GM19023 (cell line): ENCODE measurements around the gene NBPF6.
"Not testable (repeated sequence)": the region's sequence is repeated elsewhere in the genome, so short reads cannot be mapped to it uniquely, and the experiment has no call there.

ENCODE experiments used
- ATAC-seq: cut with Tn5 transposase; IDR thresholded peaks from one replicate; pipeline ENCODE4 v1.9.1; 2021; ENCODE audit warnings: mild to moderate bottlenecking, moderate library complexity; ENCODE audit not compliant: unreplicated experiment

Gene NBPF6, protein sequence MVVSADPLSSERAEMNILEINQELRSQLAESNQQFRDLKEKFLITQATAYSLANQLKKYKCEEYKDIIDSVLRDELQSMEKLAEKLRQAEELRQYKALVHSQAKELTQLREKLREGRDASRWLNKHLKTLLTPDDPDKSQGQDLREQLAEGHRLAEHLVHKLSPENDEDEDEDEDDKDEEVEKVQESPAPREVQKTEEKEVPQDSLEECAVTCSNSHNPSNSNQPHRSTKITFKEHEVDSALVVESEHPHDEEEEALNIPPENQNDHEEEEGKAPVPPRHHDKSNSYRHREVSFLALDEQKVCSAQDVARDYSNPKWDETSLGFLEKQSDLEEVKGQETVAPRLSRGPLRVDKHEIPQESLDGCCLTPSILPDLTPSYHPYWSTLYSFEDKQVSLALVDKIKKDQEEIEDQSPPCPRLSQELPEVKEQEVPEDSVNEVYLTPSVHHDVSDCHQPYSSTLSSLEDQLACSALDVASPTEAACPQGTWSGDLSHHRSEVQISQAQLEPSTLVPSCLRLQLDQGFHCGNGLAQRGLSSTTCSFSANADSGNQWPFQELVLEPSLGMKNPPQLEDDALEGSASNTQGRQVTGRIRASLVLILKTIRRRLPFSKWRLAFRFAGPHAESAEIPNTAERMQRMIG

DNA sequence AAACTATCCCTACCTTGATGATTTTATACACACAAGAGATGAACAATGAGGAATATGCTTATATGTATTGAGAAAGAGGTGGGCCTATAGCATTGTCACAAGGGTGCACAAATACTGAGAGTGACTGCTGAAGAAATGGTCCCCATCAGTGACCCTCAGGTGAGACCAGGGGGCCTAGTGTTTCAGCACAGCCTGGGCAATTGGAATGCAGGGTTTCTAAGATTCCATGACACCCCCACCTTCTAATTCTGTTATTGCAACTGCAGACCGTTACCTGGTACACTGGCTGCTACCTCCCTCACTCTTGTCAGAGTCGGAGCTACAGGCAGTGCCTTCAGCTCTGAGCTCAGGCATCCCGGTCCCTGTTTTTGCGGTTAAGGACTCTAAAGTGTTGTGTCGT lies at the start of gene NBPF6:
NBPF6 (plus strand) TSS at position 301 of the 400 bp plus-strand sequence. CDS start 259 bp downstream, outside the sequence.
- ATAC-seq = not testable (repeated sequence)

DNA sequence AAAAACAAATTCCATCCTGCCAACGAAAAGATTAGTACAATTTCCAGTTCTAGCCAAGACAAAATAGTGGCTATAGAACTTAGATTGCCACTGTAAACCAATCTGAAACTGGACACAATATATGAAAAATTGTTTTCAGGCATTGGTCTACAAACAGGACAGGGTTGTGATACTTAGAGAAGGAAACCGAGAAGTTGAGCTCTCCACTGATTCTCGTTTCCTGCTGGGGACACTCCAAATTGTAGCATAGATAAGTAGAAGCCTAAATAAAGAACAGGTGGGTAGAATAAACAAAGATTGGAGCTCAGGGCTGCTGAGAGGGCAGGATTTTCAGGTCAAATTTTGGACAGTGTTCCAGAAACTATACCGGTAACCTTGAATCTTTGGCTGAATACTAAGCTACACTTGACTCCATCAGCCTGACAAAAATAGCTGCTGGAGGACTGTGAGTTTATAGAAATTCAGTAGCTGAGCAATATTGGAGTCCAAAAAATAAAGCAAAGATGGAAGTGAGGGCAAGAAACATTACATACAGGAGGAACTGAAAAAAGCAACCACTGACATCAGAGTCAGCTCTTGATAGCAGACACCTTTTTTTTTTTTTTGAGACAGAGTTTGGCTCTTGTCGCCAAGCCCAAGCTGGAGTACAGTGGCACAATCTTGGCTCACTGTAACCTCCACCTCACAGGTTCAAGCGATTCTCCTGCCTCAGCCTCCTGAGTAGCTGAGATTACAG lies 38.9 kb upstream of the NBPF6 start:
- ATAC-seq = not testable (repeated sequence)

DNA sequence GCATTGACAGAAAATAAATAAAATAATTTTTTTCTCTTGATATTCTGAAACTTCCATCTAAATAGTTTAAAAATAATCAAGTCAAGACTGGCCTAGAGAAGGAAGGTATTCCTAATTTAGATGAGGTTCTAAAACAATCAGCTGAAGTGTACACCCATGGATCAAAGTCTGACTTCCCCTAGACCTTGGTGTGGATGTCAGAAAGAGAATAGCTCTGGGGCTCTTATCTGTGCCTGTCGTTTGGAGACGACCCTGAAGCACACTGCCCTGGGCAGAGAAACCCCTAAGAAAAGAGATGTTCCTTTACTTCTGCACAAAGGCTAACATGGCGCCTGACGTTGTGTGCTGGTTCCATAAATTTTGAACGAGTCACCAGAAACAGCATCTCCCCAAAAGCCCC lies 30.0 kb upstream of the NBPF6 start:
- not testable (repeated sequence) for ATAC-seq

DNA sequence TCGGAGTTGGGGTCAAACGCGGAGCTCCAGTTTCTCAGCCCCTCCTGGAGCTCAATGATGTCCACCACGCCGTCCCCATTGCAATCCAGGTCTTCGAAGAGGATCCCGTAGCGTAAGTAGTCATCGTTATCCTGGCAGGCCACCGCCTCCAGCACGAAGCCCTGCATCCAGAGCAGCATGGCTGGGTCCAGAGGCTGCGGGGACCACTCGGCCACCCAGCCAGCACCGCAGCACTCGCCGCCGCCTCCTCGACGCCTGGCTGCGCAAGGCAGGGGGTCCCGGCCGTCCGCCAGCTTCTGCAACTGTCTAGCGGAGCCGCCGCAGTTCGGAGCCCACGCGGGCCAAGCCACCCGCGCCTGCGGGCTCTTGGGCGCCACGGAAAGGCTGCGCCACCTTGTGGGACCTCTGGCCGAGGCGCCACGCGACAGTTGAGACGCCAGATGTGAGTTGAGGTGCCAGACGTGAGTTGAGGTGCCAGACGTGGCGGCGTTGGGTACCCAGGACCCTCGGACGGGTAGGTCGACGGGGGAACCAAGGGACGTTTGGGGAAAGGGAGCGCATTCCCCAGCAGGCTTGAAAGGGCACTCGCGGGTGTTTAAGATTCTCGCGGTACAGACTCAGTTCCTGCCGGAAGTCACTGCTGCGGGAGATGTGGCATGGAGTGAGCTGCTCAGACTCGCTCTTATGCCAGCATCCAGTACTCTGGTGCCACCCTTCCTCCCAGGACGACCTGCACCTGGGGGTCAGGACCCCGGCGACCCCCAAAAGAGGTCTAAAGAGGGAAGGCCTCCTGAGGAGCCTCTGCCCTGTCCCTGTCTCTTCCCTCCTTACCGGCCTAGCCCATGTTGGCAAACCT lies 28.9 kb upstream of the NBPF6 start:
- ATAC-seq = peak; percentile 66

DNA sequence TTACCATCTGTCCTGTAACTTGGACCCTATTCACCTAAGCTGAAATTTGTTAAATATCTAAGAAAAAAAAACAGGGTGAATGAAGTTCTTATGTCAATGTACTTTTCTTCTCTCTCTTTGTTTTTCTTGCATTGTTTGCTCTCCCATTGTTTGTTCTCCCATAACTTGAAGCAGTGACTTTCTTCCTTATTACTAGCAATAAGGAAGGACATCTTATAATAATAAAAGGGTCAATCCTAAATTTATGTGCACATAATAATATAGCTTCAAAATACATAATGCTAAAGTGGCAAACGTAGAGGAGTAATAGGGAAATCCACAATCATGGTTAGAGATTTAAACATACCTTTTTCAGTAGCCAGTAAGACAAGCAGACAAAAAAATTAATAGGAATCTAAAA lies 23.3 kb upstream of the NBPF6 start:
- not testable (repeated sequence) for ATAC-seq

DNA sequence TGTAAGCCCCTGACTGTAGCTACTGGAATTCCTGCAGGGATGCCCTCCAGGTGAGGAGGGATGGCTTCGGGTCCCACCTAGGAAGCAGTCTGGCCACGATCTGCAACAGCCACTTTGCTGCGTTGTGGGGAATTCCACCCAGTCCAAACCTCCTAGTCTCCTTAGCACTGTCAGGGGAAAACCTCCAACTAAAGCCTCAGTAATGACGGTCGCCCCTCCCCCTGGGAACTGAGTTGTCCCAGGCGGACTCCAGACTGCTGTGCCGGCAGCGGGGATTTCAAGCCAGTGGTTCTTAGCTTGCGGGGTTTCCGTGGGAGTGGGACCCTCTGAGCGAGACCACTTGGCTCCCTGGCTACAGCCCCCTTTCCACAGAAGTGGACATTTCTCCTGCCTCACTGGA lies 18.1 kb upstream of the NBPF6 start:
- ATAC-seq = not testable (repeated sequence)

DNA sequence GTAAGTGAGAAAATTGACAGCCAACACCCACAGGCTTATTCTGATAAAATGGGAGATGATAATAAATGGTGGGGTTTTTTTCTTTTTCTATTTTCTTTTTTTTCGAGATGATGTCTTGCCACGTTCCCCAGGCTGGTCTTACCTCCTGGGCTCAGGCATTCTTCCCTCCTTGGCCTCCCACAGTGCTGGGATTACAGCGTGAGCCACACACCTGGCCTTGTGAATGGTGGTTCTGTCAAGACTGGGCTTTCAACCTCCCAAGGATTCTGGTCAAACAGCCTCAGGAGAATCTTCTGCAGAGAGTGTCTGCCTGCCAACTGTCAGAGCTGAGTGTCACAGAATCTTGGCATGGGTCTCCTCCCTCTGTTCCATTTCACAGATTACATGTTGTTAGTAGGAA lies 16.7 kb upstream of the NBPF6 start:
- not testable (repeated sequence) for ATAC-seq

DNA sequence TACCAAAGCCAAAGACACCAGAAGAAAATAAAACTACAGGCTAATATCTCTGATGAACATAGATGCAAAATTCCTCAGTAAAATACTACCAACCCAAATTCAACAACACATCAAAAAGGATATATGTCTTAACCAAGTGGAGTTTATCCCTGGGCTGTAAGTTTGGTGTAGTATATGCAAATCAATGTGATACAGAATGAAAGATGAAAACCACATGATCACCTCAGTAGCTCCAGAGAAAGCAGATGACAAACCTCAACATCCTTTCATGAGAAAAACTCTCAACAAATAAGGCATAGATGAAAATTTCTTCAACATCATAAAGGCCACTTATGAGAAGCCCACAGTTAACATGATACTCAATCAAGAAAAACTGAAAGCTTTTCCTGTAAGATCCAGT lies 11.6 kb upstream of the NBPF6 start:
- ATAC-seq = not testable (repeated sequence)

DNA sequence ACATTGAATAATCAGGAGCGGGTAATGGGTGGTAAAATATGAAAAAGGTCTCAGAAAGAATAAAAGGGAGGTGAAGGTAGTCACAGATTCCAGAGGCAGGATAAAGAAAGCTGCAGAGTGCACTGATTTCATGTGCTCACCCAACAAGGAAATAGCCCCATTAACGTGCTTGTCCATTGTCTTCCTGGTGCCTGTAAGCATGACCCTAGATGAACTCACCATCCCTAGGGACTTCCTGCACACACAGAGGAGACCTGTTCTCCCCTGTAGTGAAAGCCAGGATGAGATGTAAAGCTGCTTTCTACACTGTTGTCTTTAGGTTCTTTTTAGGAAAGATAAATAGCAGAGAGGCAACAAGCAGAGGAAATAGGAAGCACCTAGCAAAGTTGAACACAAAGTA lies 4.4 kb downstream of the NBPF6 start:
- ATAC-seq = not testable (repeated sequence)

DNA sequence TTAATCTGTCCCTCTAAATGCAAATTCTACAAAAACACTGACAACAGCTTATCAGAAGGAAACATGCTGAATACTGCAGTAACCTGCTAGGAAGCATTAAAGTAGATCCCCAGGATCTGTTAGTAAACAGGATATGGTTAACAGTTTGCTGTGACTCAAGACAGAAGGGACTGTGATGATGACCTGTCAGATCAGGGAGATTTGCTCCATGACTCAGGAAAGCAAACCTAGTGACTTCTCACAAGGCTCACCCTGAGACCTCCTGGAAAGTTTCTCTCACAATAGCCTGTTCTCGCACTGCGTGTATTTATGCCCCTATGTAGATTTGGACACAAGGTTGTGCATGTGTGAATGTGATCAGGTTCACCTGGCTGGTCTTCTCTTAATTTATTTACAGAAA lies 8.5 kb downstream of the NBPF6 start:
- not testable (repeated sequence) for ATAC-seq

DNA sequence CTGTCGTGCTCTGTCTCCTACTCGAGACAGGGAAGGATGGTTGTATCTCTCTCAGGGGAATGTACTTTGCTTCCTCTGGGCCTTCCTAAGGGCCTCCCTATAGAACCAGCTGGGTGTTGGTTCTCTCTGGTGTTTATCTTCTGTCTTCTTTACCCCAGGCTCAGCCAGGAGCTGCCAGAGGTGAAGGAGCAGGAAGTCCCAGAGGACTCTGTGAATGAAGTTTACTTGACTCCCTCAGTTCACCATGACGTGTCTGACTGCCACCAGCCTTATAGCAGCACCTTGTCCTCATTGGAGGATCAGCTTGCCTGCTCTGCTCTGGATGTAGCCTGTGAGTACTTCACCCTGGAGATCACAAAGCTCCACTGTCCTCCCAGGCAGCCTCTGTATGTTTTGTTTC lies 11.6 kb downstream of the NBPF6 start:
- not testable (repeated sequence) for ATAC-seq

DNA sequence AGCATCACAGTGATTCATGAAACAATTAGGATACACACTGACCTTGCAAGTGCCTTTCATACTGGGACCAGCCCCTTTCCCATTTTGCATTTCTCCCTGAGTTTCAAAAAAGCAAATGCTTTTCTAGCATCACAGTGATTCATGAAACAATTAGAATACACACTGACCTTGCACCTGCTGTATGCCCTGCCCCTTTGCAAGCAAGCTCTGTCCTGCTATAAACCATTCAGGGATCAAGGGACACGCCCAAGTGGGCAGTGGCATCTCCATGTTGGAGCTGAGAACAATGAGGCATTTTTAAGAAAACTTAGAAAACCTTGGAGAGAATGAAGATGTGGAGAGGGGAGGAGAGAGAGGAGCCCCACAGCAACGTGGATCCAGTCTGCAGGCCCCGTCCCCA lies 13.8 kb downstream of the NBPF6 start:
- ATAC-seq = not testable (repeated sequence)

DNA sequence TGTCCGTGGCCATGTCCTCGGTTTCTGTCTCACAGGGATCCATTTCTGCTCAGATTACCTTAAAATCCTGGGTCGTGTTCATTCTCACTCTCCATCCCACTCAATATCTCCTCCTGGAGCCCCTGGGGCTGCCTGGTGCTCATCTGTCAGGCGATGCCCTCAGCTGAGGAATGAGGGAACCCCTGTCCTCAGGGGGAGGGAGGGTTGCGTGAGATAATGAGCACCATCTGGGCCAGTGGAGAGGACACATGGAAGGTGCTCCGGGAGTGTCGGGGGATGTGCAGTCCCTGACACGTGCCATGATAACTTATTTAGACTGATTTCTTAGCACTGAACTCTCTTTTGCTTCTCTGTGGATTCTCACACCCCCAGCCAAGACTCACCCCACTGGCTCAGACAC lies 16.0 kb downstream of the NBPF6 start:
- not testable (repeated sequence) for ATAC-seq

DNA sequence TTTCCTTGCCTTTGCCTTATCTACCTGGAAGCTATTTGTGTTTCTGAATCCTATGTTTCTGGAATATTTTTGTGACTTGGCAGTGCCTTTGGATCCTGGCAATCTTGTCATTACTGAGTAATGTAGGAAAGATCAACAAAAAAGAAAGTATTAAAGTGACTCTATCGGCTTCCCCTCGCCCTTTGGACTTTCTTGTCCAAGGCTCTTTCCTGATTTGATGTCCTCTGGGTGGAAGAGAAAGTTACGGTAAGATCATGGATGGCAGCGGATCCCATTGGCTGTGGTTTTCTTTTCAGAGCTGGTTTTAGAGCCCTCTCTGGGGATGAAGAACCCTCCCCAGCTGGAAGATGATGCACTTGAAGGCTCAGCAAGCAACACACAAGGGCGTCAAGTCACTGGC lies 17.0 kb downstream of the NBPF6 start:
- ATAC-seq = not testable (repeated sequence)

DNA sequence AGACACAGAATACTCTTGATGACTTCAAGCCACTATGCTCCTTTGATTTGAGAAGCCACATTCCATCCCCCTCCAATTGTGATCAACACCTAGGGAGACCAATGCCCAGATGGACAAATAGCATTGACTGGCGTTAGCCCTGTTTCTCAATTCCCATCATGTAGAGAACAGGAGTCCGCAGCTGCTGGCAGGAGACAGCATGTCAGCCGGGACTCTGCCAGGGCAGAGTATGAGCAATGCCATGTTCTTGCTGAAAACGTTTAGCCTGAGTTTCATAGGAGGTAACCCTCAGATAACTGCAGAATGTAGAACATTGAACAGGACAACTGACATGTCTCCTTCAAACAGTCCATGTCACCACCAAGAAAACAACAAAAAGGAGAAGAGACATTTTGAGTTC lies 20.6 kb downstream of the NBPF6 start:
- ATAC-seq = not testable (repeated sequence)

DNA sequence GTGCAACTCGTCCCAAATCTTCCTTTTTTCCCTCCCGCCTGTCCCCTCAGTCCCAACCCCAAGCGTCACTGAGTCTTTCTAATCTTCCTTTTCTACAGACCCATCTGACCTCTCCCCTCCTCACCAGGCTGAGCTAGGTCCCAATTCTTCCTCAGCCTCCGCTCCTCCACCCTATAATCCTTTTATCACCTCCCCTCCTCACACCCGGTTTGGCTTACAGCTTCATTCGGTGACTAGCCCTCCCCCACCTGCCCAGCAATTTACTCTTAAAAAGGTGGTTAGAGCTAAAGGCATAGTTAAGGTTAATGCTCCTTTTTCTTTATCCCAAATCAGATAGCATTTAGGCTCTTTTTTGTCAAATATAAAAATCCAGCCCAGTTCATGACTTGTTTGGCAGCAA lies 24.4 kb downstream of the NBPF6 start:
- not testable (repeated sequence) for ATAC-seq

DNA sequence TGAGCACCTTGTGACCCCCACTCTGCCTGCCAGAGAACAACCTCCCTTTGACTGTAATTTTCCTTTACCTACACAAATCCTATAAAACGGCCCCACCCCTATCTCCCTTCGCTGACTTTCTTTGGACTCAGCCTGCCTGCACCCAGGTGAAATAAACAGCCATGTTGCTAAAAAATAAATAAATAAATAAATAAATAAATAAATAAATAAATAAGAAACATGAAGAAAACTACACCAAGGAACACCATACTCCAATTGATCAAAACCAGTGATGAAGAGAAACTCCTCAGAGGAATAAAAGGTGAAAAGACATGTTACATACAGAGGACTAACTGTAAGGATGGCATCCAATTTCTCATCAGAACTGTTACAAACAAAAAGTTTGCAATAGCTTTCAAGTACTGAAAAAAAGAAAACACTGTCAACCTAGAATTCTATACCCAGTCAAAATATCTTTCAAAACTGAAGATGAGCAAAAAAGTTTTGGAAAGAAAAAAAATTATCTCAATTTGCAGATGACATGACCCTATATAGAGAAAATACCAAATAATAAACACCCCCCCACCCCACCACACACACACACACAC lies 28.4 kb downstream of the NBPF6 start:
- ATAC-seq = no peak

DNA sequence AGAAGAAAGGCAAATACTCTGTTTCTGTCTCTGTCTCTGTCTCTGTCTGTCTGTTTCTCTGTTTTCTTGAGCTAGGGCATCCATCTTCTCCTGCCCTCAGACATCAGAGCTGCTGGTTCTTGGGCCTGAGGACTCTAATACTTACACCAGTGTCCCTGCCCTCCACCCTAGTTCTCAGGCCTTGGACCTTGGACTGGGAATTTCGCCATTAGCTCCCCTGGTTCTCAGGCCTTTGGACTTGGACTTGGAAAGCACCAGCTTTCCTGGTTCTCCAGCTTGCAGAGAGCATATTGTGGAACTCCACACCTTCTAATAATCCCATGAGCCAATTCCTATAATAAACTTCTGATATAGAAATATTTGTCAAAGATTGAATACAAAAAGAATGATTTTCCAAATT lies 32.6 kb downstream of the NBPF6 start:
- no peak for ATAC-seq

DNA sequence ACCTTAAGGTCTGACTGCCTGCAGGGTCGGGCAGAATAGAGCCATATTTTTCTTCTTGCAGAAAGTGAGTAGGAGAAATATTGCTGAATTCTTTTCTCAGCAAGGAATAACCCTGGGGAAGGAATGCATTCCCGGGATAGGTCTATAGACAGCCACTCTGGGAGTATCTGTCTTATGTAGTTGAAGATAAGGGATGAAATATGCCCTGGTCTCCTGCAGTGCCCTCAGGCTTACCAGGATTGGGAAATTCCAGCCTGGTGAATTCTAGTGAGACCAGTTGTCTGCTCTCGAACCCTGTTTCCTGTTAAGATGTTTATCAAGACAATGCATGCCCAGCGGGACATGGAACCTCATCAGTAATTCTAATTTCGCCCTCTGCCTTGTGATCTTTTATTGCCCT lies 35.8 kb downstream of the NBPF6 start:
- not testable (repeated sequence) for ATAC-seq

DNA sequence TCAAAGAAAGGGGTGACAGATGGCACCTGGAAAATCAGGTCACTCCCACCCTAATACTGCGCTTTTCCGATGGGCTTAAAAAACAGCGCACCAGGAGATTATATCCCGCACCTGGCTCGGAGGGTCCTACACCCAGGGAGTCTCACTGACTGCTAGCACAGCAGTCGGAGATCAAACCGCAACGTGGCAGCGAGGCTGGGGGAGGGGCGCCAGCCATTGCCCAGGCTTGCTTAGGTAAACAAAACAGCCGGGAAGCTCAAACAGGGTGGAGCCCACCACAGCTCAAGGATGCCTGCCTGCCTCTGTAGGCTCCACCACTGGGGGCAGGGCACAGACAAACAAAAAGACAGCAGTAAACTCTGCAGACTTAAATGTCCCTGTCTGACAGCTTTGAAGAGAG lies 36.6 kb downstream of the NBPF6 start:
- not testable (repeated sequence) for ATAC-seq
